Common myeloid progenitor, CD34-positive (primary cell): ENCODE results near the gene EPSTI1.
A peak's percentile ranks its signal among the peaks of the same experiment; 100 is the strongest.

ENCODE experiments used
- CTCF ChIA-PET: fragments of 350-600 bp; sonication (Branson Sonifier 250); formaldehyde crosslinking; loops from one replicate; lab custom pipeline; 2021; ENCODE audit warnings: antibody characterized with exemption; lab: Charles Lee
- POLR2A ChIA-PET: fragments of 350-600 bp; sonication (Branson Sonifier 250); formaldehyde crosslinking; loops from one replicate; lab custom pipeline; 2021; ENCODE audit warnings: antibody characterized with exemption; lab: Charles Lee
- DNase-seq, 3 donors: peaks; one replicate each; pipeline versions ENCODE4 v3.0.0 to v3.0.0-alpha.2; 2013
- H3K27ac ChIP-seq, 2 experiments: 1 replicate in 1 of 2; 2 replicates in 1 of 2; pipeline ENCODE4 v1.7.0; 2013; ENCODE audit warnings: inconsistent platforms in 2 of 2, low read length in 2 of 2, mild to moderate bottlenecking in 2 of 2, low read depth in 1 of 2, moderate library complexity in 1 of 2; ENCODE audit not compliant: severe bottlenecking in 2 of 2, insufficient read depth in 1 of 2, poor library complexity in 1 of 2
- H3K27me3 ChIP-seq, 5 experiments: replicated peaks in 2 of 5; 1 replicate in 3 of 5; 2 replicates in 2 of 5; pipeline versions ENCODE4 v1.6.1 to v1.7.0; 2013; ENCODE audit warnings: low read length in 4 of 5, mild to moderate bottlenecking in 2 of 5, moderate library complexity in 2 of 5, inconsistent platforms in 1 of 5; ENCODE audit not compliant: insufficient read depth in 5 of 5, control insufficient read depth in 4 of 5
- H3K36me3 ChIP-seq, 4 experiments: 1 replicate in 2 of 4; 2 replicates in 2 of 4; pipeline versions ENCODE4 v1.6.1 to v1.7.0; 2013; ENCODE audit warnings: low read length in 3 of 4, control low read depth in 1 of 4, mild to moderate bottlenecking in 1 of 4; ENCODE audit not compliant: control insufficient read depth in 4 of 4, insufficient read depth in 4 of 4
- H3K4me1 ChIP-seq, 4 experiments: 1 replicate in 3 of 4; 2 replicates in 1 of 4; pipeline versions ENCODE4 v1.6.1 to v1.7.1; 2013; ENCODE audit warnings: low read length in 3 of 4, mild to moderate bottlenecking in 3 of 4, control low read depth in 1 of 4, inconsistent platforms in 1 of 4, moderate library complexity in 1 of 4; ENCODE audit not compliant: control insufficient read depth in 4 of 4, insufficient read depth in 4 of 4; ENCODE audit errors: control extremely low read depth in 1 of 4
- H3K4me3 ChIP-seq, 7 experiments: 1 replicate in 4 of 7; 2 replicates in 3 of 7; pipeline versions ENCODE4 v1.5.1 to v1.7.0; 2013; ENCODE audit warnings: mild to moderate bottlenecking in 7 of 7, low read length in 6 of 7, moderate library complexity in 6 of 7, inconsistent platforms in 2 of 7, low read depth in 2 of 7, control low read depth in 1 of 7; ENCODE audit not compliant: insufficient read depth in 4 of 7, control insufficient read depth in 1 of 7; ENCODE audit errors: extremely low read depth in 1 of 7
- H3K9me3 ChIP-seq, 5 experiments: 1 replicate in 4 of 5; 2 replicates in 1 of 5; pipeline versions ENCODE4 v1.6.1 to v1.7.1; 2013; ENCODE audit warnings: low read length in 4 of 5, mild to moderate bottlenecking in 2 of 5, inconsistent platforms in 1 of 5, low read depth in 1 of 5, moderate library complexity in 1 of 5; ENCODE audit not compliant: control insufficient read depth in 4 of 5, insufficient read depth in 2 of 5; ENCODE audit errors: control extremely low read depth in 1 of 5
- whole genome bisulfite sequencing: methylation state at CpG from one replicate; pipeline ENCODE4 v1.1.5; 2013; ENCODE audit not compliant: insufficient coverage; 5-methylcytosine and 5-hydroxymethylcytosine counted together

Gene EPSTI1

GRCh38 chr13:42878721-42879120, 113.3 kb downstream of the EPSTI1 start:
- ChIA-PET POLR2A (no interaction called here), CTCF (interaction anchor here (1.4 kb wide), 1 partner anchor 17 kb away, joined by 3 read pairs; no protein-coding TSS in a partner anchor)
- no peaks in the 10 kb centered on the region for H3K27me3 ChIP-seq
- no peaks in the 10 kb centered on the region for H3K36me3 ChIP-seq
- 100% methylated on average over 3 of the region's 3 CpGs for WGBS
- no peaks in the 10 kb centered on the region for H3K9me3 ChIP-seq
- no peak for DNase-seq
- H3K27ac ChIP-seq: no peak overlapping the region
- H3K4me3 ChIP-seq: no peak overlapping the region
- peaks cover 0 to 30% (median 11%) of the 10 kb centered on the region in 4 experiments for H3K4me1 ChIP-seq

- DNase-seq: peak in 1 of 3 donors; percentile 7
- POLR2A ChIA-PET: no interaction called here
- CTCF ChIA-PET: interaction anchor here (0.9 kb wide), 1 partner anchor 253 kb away, joined by 3 read pairs; no protein-coding TSS in a partner anchor
- H3K36me3 ChIP-seq: no peaks in the 10 kb centered on the region
- H3K9me3 ChIP-seq: no peaks in the 10 kb centered on the region
- peaks cover 0 to 20% (median 5%) of the 10 kb centered on the region in 4 experiments for H3K4me1 ChIP-seq
- 100% methylated on average over 1 of the region's 6 CpGs for WGBS
- no peak overlapping the region for H3K4me3 ChIP-seq
- no peak overlapping the region for H3K27ac ChIP-seq
- H3K27me3 ChIP-seq: no peaks in the 10 kb centered on the region
Measured at GRCh38 chr13:42876887-42877545, 115.0 kb downstream of the EPSTI1 start.

- H3K4me1 ChIP-seq: peaks cover 0 to 20% (median 5%) of the 10 kb centered on the region in 4 experiments
- WGBS: no CpG with 5 or more reads among the region's 1 CpG
- no peaks in the 10 kb centered on the region for H3K36me3 ChIP-seq
- peak in 2 of 3 donors; percentile 27 to 33 for DNase-seq
- no peaks in the 10 kb centered on the region for H3K27me3 ChIP-seq
- H3K4me3 ChIP-seq: no peak overlapping the region
- no peak overlapping the region for H3K27ac ChIP-seq
- CTCF ChIA-PET: interaction anchor here (0.6 to 1.6 kb wide), 2 partner anchors 12 to 1779 kb away, joined by 3 read pairs; no protein-coding TSS in a partner anchor
- H3K9me3 ChIP-seq: no peaks in the 10 kb centered on the region
- POLR2A ChIA-PET: no interaction called here
Measured at GRCh38 chr13:42876270-42876714, 115.7 kb downstream of the EPSTI1 start.

GRCh38 chr13:42875475-42876269, 116.4 kb downstream of the EPSTI1 start:
- no peak for DNase-seq
- POLR2A ChIA-PET: no interaction called here
- 95% methylated on average over 11 of the region's 12 CpGs for WGBS
- CTCF ChIA-PET: interaction anchor here (0.9 to 1.6 kb wide), 2 partner anchors 11 to 57 kb away, joined by 3 read pairs; no protein-coding TSS in a partner anchor
- Histone ChIP-seq H3K27ac (no peak overlapping the region), H3K27me3 (no peaks in the 10 kb centered on the region), H3K4me1 (peaks cover 0 to 19% (median 5%) of the 10 kb centered on the region in 4 experiments), H3K36me3 (no peaks in the 10 kb centered on the region), H3K9me3 (no peaks in the 10 kb centered on the region), H3K4me3 (no peak overlapping the region)

- Histone ChIP-seq H3K27me3 (no peaks in the 10 kb centered on the region), H3K4me3 (no peak overlapping the region), H3K9me3 (no peaks in the 10 kb centered on the region), H3K36me3 (no peaks in the 10 kb centered on the region), H3K4me1 (peaks cover 0 to 7% (median 0%) of the 10 kb centered on the region in 4 experiments), H3K27ac (no peak overlapping the region)
- DNase-seq: no peak
- ChIA-PET CTCF (no interaction called here), POLR2A (no interaction called here)
- WGBS: no CpG with 5 or more reads among the region's 2 CpGs
Measured at GRCh38 chr13:42874221-42874620, 117.8 kb downstream of the EPSTI1 start.

GRCh38 chr13:42873081-42873480, 119.0 kb downstream of the EPSTI1 start:
- CTCF ChIA-PET: no interaction called here

GRCh38 chr13:42867232-42867631, 124.8 kb downstream of the EPSTI1 start:
- H3K27me3 ChIP-seq: no peaks in the 10 kb centered on the region
- H3K9me3 ChIP-seq: no peaks in the 10 kb centered on the region
- H3K4me3 ChIP-seq: no peak overlapping the region
- H3K27ac ChIP-seq: no peak overlapping the region
- no peaks in the 10 kb centered on the region for H3K36me3 ChIP-seq
- ChIA-PET POLR2A (no interaction called here), CTCF (no interaction called here)
- no peaks in the 10 kb centered on the region for H3K4me1 ChIP-seq
- DNase-seq: no peak
- 70% methylated on average over 4 of the region's 4 CpGs for WGBS

More at GRCh38 chr13:42873081-42873480, 119.0 kb downstream of the EPSTI1 start:
- no peaks in the 10 kb centered on the region for H3K9me3 ChIP-seq
- POLR2A ChIA-PET: no interaction called here
- no peak overlapping the region for H3K4me3 ChIP-seq
- DNase-seq: no peak
- H3K27ac ChIP-seq: no peak overlapping the region
- no peaks in the 10 kb centered on the region for H3K27me3 ChIP-seq
- WGBS: 93% methylated on average over 3 of the region's 8 CpGs
- no peaks in the 10 kb centered on the region for H3K36me3 ChIP-seq
- peaks cover 0 to 7% (median 0%) of the 10 kb centered on the region in 4 experiments for H3K4me1 ChIP-seq
